Measurements from ENCODE around the gene SLCO4A1.
"Not testable (repeated sequence)": the region's sequence is repeated elsewhere in the genome, so short reads cannot be mapped to it uniquely, and the experiment has no call there.

SLCO4A1 gene

DNA sequence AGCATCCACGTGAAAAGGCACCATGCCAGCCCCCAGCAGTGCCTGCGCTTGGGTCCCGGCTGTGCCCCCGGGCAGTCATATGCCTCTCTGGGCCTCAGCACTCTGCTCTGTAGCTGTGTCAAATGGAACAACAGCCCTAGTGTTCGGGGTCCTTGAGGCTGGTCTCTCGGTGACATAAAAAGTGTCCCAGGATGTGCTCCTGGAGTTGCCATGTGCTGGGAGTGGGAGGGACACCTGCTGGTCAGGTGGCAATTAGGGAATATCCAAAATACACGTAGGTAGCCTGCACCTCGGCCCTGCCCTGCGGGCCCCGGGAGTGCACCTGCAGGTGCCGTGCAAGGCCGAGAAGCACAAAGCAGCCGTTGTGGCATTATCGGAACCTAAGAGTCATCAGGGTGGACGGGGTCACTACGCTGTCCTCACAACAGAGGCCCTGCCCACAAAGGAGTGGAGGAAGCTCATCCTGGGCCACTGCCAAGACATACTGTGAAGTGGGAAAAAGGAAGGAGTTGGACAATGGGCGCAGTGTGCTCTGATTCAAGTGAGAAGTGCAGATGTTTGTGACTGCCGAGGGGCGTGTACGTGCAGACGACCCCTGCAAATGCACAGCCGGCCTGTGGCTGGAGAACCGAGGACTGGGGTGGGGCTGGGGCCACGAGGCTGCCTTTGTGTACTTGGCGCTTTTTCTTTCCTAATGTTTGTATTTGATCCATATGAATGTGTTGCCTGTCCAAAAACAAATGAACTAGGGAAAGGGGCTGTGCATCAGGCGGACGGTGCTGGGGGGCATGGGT, 24.6 kb downstream of the SLCO4A1 start:
- DNase-seq, result no peak

GRCh38 chr20:62667530-62668440, 25.5 kb downstream of the SLCO4A1 start:
- DNase-seq, result no peak

GRCh38 chr20:62668441-62669027, 26.2 kb downstream of the SLCO4A1 start:
- peak; percentile 39 for DNase-seq

GRCh38 chr20:62669249-62669648, 26.9 kb downstream of the SLCO4A1 start:
- no peak for DNase-seq

DNA sequence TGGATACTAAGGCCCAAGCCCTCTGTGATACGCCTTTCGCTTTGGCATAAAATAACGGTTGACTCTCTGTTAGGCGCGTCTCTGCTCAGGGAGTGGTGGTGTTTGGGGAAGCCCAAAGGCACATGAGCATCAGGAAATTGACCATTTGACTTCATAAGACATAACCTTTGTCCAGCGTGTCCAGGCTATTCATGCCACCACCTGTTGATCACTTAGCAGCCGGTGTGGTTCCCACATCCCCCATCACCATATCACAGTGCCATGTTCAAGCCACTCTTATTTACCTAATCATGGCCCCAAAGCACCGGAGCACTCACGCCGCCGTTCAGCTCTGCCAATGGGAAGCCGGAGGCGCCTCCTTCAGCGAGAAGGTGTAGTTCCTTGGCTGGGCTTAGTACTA, 27.9 kb downstream of the SLCO4A1 start:
- DNase-seq, result no peak

GRCh38 chr20:62670998-62671397, 28.7 kb downstream of the SLCO4A1 start:
- no peak for DNase-seq

GRCh38 chr20:62671765-62672164, 29.5 kb downstream of the SLCO4A1 start:
- DNase-seq, result no peak

GRCh38 chr20:62674370-62674769, 32.1 kb downstream of the SLCO4A1 start:
- no peak for DNase-seq

DNA sequence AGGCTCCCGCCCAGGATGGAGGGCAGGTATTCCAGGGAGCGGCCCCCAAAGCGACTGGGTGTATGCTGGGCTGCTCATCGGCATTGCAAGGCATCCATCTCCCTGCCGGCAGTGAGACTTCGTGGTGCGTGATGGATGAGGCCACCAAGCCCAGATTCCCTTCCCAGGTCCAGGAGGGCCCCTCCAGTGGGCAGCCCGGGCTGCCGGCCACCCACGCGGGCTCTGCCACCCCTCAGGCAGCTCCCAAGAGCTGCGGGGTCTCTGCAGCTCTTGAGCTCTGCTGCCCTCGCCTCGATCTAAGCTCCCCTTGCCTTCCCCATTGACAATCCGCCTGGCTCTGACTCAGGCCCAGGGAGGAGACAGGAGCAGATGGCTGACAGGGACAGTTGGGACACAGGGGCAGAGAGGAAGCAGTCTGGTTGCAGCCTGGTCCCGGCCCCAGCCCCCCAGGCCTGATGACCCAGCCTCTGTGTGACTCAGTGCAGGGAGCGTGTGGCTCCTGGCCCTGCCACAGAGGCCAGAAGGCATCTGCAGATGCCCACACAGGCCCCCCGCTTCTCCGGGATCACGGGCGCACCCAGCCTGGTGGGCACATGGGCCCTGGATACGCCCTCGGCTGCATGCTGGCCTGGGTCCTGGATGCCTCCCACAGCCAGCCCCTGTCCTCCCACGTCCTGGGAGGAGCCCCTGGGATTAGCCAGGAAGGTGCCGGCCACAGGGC, 33.0 kb downstream of the SLCO4A1 start:
- no peak for DNase-seq

DNA sequence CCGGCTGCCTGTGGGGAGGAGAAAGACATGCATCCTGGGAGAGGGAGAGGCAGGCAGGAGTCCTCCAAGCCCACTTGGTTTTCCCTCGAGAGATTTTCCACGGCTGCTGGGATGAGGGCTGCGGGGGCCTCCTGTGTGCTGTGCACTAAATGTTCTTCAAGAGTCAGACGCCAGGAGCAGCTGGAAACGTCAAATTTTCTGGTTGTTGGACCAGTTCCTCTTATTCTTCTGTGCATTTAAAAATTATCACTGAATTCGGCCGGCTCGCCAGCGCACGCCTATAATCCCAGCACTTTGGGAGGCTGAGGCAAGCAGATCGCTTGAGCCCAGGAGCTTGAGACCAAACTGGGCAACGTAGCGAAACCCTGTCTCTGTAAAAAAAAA, 33.6 kb downstream of the SLCO4A1 start:
- no peak for DNase-seq

- no peak for DNase-seq
Observed at GRCh38 chr20:62676976-62677375, 34.7 kb downstream of the SLCO4A1 start.

DNA sequence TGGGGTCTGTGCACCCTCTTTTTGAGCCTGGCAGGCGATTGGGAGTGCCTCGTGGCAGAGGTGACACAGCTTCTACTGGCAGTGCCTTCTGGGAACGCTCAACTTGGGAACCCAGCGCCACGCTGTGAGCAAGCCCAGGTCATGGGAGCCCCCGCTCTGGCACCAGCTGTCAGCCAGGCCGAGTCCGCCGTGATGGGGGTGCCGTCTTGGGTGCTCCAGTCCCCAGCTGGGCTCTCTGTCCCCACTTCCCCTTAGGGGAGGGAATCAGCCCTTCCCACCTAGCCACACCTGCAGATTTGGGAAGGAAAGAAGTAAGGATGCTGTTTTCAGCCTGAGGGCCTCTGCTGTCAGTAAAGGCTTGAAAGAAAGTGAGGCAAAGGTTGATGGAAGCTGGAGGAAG, 35.4 kb downstream of the SLCO4A1 start:
- DNase-seq, result no peak

- DNase-seq, result no peak
Observed at GRCh38 chr20:62678553-62678952, 36.2 kb downstream of the SLCO4A1 start.

GRCh38 chr20:62679978-62680589, 37.8 kb downstream of the SLCO4A1 start:
- DNase-seq, result no peak

- no peak for DNase-seq
Observed at GRCh38 chr20:62682912-62683517, 40.7 kb downstream of the SLCO4A1 start.

- not testable (repeated sequence) for DNase-seq
Observed at GRCh38 chr20:62683660-62684322, 41.5 kb downstream of the SLCO4A1 start.

GRCh38 chr20:62684981-62685380, 42.7 kb downstream of the SLCO4A1 start:
- no peak for DNase-seq

- no peak for DNase-seq
Observed at GRCh38 chr20:62685781-62686555, 43.7 kb downstream of the SLCO4A1 start.

DNA sequence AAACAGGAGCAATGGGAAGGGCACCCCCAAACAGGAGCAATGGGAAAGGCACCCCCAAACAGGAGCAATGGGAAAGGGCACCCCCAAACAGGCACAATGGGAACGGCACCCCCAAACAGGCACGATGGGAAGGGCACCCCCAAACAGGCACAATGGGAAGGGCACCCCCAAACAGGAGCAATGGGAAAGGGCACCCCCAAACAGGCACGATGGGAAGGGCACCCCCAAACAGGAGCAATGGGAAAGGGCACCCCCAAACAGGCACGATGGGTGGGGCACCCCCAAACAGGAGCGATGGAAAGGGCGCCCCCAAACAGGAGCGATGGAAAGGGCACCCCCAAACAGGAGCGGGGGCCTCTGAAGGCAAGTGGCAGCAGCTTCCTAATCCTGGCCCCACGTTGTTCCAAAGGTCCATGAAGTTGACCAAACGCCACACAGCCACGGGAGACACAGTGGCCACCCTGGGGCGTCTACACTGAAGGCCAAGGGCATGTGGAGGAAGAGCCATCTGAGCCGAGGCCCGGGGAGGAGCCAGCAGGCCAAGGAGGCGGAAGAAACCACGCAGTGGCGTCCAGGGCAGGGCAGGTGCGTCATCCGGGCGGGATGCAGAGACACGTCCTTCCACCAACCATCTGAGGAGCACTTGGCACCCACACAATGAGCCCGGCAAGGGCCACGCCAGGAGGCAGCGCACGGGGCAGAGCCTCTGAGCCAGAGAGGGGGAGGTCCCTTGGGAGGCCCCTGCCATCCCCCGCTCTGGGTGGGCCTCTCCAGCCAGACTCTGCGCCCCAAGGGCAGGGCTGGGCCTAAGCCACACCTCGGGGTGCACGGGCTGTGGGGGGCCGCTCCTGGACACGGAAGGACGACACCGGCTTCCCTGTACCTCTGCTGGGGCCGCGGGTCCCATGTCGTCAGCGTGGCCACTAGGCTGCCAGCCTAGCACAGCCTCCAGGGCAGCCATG, 44.8 kb downstream of the SLCO4A1 start:
- no peak for DNase-seq

Measured in NCI-H226 (cell line).